IPS-18a (cell line): ENCODE results near the gene SLC35G4.
"Not testable (repeated sequence)": the region's sequence is repeated elsewhere in the genome, so short reads cannot be mapped to it uniquely, and the experiment has no call there.

Source experiments
- H3K27ac ChIP-seq: one replicate; pipeline ENCODE4 v1.5.1; 2013; ENCODE audit warnings: low read length
- H3K27me3 ChIP-seq: one replicate; pipeline ENCODE4 v1.6.1; 2013; ENCODE audit warnings: mild to moderate bottlenecking, low read length; ENCODE audit not compliant: control insufficient read depth, insufficient read depth
- H3K36me3 ChIP-seq: one replicate; pipeline ENCODE4 v1.6.1; 2013; ENCODE audit warnings: low read depth, low read length; ENCODE audit not compliant: control insufficient read depth
- H3K4me1 ChIP-seq: one replicate; pipeline ENCODE4 v1.6.1; 2013; ENCODE audit warnings: low read depth, low read length; ENCODE audit not compliant: control insufficient read depth
- H3K4me3 ChIP-seq: one replicate; pipeline ENCODE4 v1.5.1; 2013; ENCODE audit warnings: low read length
- H3K9ac ChIP-seq: one replicate; pipeline ENCODE4 v1.6.1; 2013; ENCODE audit warnings: mild to moderate bottlenecking, low read length, moderate library complexity
- H3K9me3 ChIP-seq: one replicate; pipeline ENCODE4 v1.6.1; 2013; ENCODE audit warnings: low read depth, low read length; ENCODE audit not compliant: control insufficient read depth

The SLC35G4 gene

GRCh38 chr18:11614981-11615380 is 5.6 kb downstream of the SLC35G4 start:
- not testable (repeated sequence) for H3K27me3 ChIP-seq, H3K4me3 ChIP-seq, H3K27ac ChIP-seq, H3K9ac ChIP-seq, H3K4me1 ChIP-seq, H3K36me3 ChIP-seq, H3K9me3 ChIP-seq

- not testable (repeated sequence) for H3K9me3 ChIP-seq, H3K27ac ChIP-seq, H3K9ac ChIP-seq, H3K4me3 ChIP-seq, H3K36me3 ChIP-seq, H3K4me1 ChIP-seq, H3K27me3 ChIP-seq
Measured at GRCh38 chr18:11647310-11647709, 37.9 kb downstream of the SLC35G4 start.

- not testable (repeated sequence) for H3K27me3 ChIP-seq, H3K27ac ChIP-seq, H3K9me3 ChIP-seq, H3K36me3 ChIP-seq, H3K4me3 ChIP-seq, H3K9ac ChIP-seq, H3K4me1 ChIP-seq
Measured at GRCh38 chr18:11647804-11648203, 38.4 kb downstream of the SLC35G4 start.

GRCh38 chr18:11649839-11650238 is 40.4 kb downstream of the SLC35G4 start:
- Histone ChIP-seq H3K4me3 (no peak overlapping the region), H3K4me1 (no peaks in the 10 kb centered on the region), H3K36me3 (no peaks in the 10 kb centered on the region), H3K9ac (no peak overlapping the region), H3K27ac (no peak overlapping the region), H3K9me3 (no peaks in the 10 kb centered on the region), H3K27me3 (peaks cover 8% of the 10 kb centered on the region)

- Histone ChIP-seq H3K4me1 (peaks cover 4% of the 10 kb centered on the region), H3K36me3 (no peaks in the 10 kb centered on the region), H3K9ac (no peak overlapping the region), H3K27ac (no peak overlapping the region), H3K27me3 (peaks cover 12% of the 10 kb centered on the region), H3K9me3 (no peaks in the 10 kb centered on the region), H3K4me3 (no peak overlapping the region)
Measured at GRCh38 chr18:11651899-11652298, 42.5 kb downstream of the SLC35G4 start.

GRCh38 chr18:11653521-11653920 is 44.1 kb downstream of the SLC35G4 start:
- Histone ChIP-seq H3K9ac (no peak overlapping the region), H3K27me3 (peaks cover 12% of the 10 kb centered on the region), H3K27ac (no peak overlapping the region), H3K4me3 (no peak overlapping the region), H3K4me1 (peaks cover 4% of the 10 kb centered on the region), H3K36me3 (no peaks in the 10 kb centered on the region), H3K9me3 (no peaks in the 10 kb centered on the region)

- Histone ChIP-seq H3K36me3 (no peaks in the 10 kb centered on the region), H3K9ac (no peak overlapping the region), H3K27me3 (peaks cover 12% of the 10 kb centered on the region), H3K9me3 (no peaks in the 10 kb centered on the region), H3K4me1 (peaks cover 4% of the 10 kb centered on the region), H3K27ac (no peak overlapping the region), H3K4me3 (peak overlapping the region; percentile 39)
Measured at GRCh38 chr18:11654736-11655605, 45.6 kb downstream of the SLC35G4 start.

GRCh38 chr18:11655606-11655932 is 46.2 kb downstream of the SLC35G4 start:
- H3K27ac ChIP-seq = no peak overlapping the region
- H3K9me3 ChIP-seq = no peaks in the 10 kb centered on the region
- H3K36me3 ChIP-seq = no peaks in the 10 kb centered on the region
- peaks cover 12% of the 10 kb centered on the region for H3K27me3 ChIP-seq
- H3K4me1 ChIP-seq = peaks cover 4% of the 10 kb centered on the region
- H3K4me3 ChIP-seq = peak overlapping the region; percentile 39
- H3K9ac ChIP-seq = no peak overlapping the region

- Histone ChIP-seq H3K27ac (no peak overlapping the region), H3K27me3 (peaks cover 12% of the 10 kb centered on the region), H3K36me3 (no peaks in the 10 kb centered on the region), H3K9ac (no peak overlapping the region), H3K9me3 (no peaks in the 10 kb centered on the region), H3K4me3 (no peak overlapping the region), H3K4me1 (peaks cover 4% of the 10 kb centered on the region)
Measured at GRCh38 chr18:11657152-11657551, 47.8 kb downstream of the SLC35G4 start.

GRCh38 chr18:11657554-11657953 is 48.2 kb downstream of the SLC35G4 start:
- H3K27me3 ChIP-seq = peaks cover 12% of the 10 kb centered on the region
- H3K36me3 ChIP-seq = no peaks in the 10 kb centered on the region

GRCh38 chr18:11658019-11658418 is 48.6 kb downstream of the SLC35G4 start:
- H3K36me3 ChIP-seq = no peaks in the 10 kb centered on the region

More at GRCh38 chr18:11657554-11657953, 48.2 kb downstream of the SLC35G4 start:
- Histone ChIP-seq H3K9ac (no peak overlapping the region), H3K4me1 (peaks cover 4% of the 10 kb centered on the region), H3K27ac (no peak overlapping the region), H3K4me3 (no peak overlapping the region), H3K9me3 (no peaks in the 10 kb centered on the region)

GRCh38 chr18:11658989-11659388 is 49.6 kb downstream of the SLC35G4 start:
- Histone ChIP-seq H3K27ac (no peak overlapping the region), H3K27me3 (peaks cover 12% of the 10 kb centered on the region), H3K9me3 (no peaks in the 10 kb centered on the region), H3K4me1 (peaks cover 4% of the 10 kb centered on the region), H3K4me3 (no peak overlapping the region), H3K9ac (no peak overlapping the region), H3K36me3 (no peaks in the 10 kb centered on the region)

More at GRCh38 chr18:11658019-11658418, 48.6 kb downstream of the SLC35G4 start:
- Histone ChIP-seq H3K27me3 (peaks cover 12% of the 10 kb centered on the region), H3K9ac (no peak overlapping the region), H3K9me3 (no peaks in the 10 kb centered on the region), H3K4me1 (peaks cover 4% of the 10 kb centered on the region), H3K4me3 (no peak overlapping the region), H3K27ac (no peak overlapping the region)
